ENCODE measurements around the gene KLK14.

GRCh38 chr19:51100601-51101000 lies 17.9 kb upstream of the KLK14 start:
- no peak for TF ChIP-seq CTCF (conservative IDR thresholded peaks at IDR 0.05; ENCODE audit: low read depth in 2 of 2)
- no peak for TF ChIP-seq EZH2 (IDR thresholded peaks at IDR 0.05; ENCODE audit: low read depth, unreplicated experiment)
- TF ChIP-seq POLR2AphosphoS5 (IDR thresholded peaks at IDR 0.05; ENCODE audit: low read depth), result no peak
- no peak for TF ChIP-seq EZH2phosphoT487 (IDR thresholded peaks at IDR 0.05; ENCODE audit: unreplicated experiment)
- no peak for TF ChIP-seq REST (IDR thresholded peaks at IDR 0.05; ENCODE audit: unreplicated experiment)
- TF ChIP-seq, protein P1, sequence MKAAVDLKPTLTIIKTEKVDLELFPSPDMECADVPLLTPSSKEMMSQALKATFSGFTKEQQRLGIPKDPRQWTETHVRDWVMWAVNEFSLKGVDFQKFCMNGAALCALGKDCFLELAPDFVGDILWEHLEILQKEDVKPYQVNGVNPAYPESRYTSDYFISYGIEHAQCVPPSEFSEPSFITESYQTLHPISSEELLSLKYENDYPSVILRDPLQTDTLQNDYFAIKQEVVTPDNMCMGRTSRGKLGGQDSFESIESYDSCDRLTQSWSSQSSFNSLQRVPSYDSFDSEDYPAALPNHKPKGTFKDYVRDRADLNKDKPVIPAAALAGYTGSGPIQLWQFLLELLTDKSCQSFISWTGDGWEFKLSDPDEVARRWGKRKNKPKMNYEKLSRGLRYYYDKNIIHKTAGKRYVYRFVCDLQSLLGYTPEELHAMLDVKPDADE (IDR thresholded peaks at IDR 0.05), result no peak
- TF ChIP-seq JUNB (IDR thresholded peaks at IDR 0.05; ENCODE audit: unreplicated experiment), result no peak
